ENCODE measurements around the gene PTPRE. TPM values are rescaled to one million over a fixed set of nuclear protein-coding genes. Genes with fewer than 3 reads are reported as not detected.

PTPRE gene
- total RNA-seq, 1 donor, result 0.09 TPM

DNA sequence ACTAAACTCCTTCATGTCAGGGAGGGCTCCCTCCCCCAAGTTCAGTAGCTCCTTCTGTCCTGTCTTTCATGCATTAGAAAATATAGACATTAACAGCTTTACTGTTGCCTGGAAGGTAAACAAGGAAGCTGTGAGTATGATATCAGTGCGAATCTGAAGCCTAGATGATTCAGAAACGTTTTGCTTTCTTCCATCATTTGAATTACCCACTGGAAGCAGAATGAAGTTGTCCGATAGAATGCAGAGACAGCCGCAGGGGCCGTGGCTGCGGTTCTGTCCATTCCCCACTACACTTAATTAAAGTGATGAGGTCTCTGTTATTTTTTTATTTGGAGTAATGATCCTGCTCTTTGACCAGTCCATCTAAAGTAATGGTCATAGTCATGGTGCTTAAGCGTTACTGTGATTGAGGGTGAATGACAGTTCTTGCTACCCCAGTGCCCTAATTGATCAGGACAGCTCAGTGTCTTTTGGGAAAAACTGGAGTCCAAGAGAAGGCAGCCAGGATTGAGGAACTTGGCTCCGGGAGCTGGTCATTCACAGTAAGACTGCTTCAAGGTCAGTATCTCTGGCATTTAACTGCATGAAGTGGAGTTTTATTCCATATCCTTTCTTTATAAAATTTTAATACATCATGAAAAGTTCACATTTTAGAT lies 69.9 kb downstream of the PTPRE start:
- TF ChIP-seq, protein P1, sequence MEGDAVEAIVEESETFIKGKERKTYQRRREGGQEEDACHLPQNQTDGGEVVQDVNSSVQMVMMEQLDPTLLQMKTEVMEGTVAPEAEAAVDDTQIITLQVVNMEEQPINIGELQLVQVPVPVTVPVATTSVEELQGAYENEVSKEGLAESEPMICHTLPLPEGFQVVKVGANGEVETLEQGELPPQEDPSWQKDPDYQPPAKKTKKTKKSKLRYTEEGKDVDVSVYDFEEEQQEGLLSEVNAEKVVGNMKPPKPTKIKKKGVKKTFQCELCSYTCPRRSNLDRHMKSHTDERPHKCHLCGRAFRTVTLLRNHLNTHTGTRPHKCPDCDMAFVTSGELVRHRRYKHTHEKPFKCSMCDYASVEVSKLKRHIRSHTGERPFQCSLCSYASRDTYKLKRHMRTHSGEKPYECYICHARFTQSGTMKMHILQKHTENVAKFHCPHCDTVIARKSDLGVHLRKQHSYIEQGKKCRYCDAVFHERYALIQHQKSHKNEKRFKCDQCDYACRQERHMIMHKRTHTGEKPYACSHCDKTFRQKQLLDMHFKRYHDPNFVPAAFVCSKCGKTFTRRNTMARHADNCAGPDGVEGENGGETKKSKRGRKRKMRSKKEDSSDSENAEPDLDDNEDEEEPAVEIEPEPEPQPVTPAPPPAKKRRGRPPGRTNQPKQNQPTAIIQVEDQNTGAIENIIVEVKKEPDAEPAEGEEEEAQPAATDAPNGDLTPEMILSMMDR (IDR thresholded peaks at IDR 0.05; ENCODE audit: insufficient read depth, low read length), result no peak
- no peak overlapping the region for H3K4me3 ChIP-seq (ENCODE audit: low read depth, low read length)
- DNase-seq (ENCODE audit: low read depth), result no peak

DNA sequence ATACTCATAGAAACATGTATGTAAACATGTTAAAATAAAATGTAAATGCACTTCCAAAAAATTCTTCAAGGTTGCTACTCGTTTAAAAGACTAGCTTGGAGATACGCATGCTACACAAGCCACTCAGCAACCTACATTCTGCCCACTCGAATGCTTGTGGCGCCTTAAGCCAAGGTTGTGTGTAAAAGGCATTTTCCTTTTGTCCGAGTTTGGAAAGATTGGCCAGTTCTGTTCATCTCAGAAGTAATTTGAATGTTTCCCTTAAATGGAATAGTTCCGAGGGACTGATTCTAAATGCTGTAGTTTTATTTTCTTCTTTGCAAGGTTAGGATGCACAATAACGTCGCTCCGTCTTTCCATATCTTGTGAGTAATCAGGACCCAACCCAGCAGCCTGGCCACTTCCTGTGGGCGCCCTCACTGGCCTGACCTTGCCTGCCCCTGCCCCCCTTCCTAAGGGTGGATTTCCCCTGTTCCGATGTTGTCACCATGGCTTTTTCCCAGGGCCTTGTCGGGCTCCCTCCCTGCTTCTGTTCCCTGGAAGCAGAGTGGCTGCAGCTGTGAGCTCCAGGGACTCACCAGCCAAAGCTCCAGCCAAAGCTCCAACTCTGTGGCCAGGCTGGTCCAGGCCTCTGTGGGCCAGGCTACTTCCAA lies 70.6 kb downstream of the PTPRE start:
- no peak overlapping the region for H3K4me3 ChIP-seq (ENCODE audit: low read depth, low read length)
- DNase-seq (ENCODE audit: low read depth), result peak; percentile 44
- TF ChIP-seq, protein P1 (IDR thresholded peaks at IDR 0.05; ENCODE audit: insufficient read depth, low read length), result no peak

DNA sequence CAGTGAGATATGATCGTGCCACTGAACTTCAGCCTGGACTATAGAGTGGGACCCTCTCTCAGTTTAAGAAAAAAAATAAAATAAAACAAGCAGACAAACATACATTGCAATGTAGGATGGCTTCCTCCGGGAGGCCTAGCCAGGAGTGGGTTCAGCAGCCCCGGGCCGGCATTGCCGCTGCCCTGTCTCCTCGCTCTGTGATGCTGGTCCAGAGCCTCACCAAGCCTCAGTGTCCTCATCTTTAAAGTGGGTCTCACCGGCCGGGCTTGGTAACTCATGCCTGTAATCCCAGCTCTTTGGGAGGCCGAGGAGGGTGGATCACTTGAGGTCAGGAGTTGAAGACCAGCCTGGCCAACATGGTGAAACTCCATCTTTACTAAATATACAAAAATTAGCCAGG lies 71.6 kb downstream of the PTPRE start:
- no peak for DNase-seq (ENCODE audit: low read depth)
- TF ChIP-seq, protein P1 (IDR thresholded peaks at IDR 0.05; ENCODE audit: insufficient read depth, low read length), result no peak
- H3K4me3 ChIP-seq (ENCODE audit: low read depth, low read length), result no peak overlapping the region

DNA sequence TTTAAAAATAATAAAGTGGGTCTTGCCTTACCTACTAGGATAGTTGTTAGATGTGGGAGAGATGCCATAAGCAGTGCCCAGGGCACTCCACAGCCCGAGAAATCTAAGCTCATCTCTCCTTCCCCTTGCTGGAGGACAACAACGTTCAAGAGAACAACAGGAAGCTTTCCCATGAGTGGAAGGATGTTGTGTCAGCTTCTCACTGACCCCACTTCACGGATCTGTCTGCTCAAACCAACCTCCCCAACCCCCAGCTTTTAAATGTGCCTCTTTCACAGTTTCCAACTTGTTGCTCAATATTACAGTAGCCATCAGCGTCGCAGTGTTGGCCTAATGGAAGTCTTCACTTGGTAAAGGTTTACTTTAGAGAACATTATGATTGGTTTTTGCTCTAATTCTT lies 72.1 kb downstream of the PTPRE start:
- no peak overlapping the region for H3K4me3 ChIP-seq (ENCODE audit: low read depth, low read length)
- DNase-seq (ENCODE audit: low read depth), result no peak

DNA sequence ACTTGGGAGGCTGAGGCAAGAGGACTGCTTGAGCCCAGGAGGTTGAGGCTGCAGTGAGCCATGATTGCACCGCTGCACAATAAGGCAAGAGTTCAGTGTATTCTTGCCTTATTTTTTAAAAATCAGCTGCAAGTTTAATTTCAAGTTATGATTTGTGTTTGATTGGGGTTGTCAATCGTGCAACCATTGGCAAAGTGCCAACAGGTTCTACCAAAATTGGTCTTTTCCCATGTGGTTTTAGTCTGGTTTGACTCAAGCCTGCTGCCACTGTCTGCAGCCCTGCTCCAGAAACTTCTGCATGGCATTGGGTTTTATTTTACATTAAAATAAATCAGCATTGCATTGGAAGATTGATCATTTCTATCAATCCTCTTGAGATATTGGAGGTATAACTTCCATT lies 72.7 kb downstream of the PTPRE start:
- H3K4me3 ChIP-seq (ENCODE audit: low read depth, low read length), result no peak overlapping the region
- DNase-seq (ENCODE audit: low read depth), result no peak
- TF ChIP-seq, protein P1 (IDR thresholded peaks at IDR 0.05; ENCODE audit: insufficient read depth, low read length), result no peak

More for the DNA sequence above, 72.1 kb downstream of the PTPRE start:
- TF ChIP-seq, protein P1 (IDR thresholded peaks at IDR 0.05; ENCODE audit: insufficient read depth, low read length), result no peak

DNA sequence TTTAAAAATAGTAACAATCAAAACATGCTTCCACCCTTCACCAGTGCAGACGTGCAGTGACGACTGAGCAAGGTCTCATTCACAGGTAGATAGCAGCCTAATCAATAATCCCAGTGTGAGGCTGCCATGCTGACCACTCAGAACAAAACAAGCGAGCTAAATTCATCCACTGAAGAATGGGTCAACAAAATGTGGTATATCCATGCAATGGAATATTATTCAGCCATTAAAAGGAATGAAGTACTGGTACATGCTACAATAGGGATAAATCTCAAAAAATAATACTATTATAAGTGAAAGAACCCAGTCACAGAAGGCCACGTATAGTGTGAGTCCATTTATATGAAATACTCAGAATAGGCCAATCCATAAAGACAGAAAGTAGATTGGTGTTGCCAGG lies 74.0 kb downstream of the PTPRE start:
- H3K4me3 ChIP-seq (ENCODE audit: low read depth, low read length), result no peak overlapping the region
- TF ChIP-seq, protein P1 (IDR thresholded peaks at IDR 0.05; ENCODE audit: insufficient read depth, low read length), result no peak
- no peak for DNase-seq (ENCODE audit: low read depth)

All from fibroblast of the aortic adventitia (primary cell).